Measurements from ENCODE around the gene ARMH2. TPM values are rescaled to one million over a fixed set of nuclear protein-coding genes. Genes with fewer than 3 reads are reported as not detected.

The ARMH2 gene
- total RNA-seq, 4 donors from 2014 or later, result not detected

GRCh38 chr6:24833711-24834386, 35.1 kb upstream of the ARMH2 start:
- no peak overlapping the region for H3K4me3 ChIP-seq
- peak overlapping the region; percentile 54 to 55 for H3K27ac ChIP-seq
- H3K27me3 ChIP-seq, result no peaks in the 10 kb centered on the region
- TF ChIP-seq CTCF (IDR thresholded peaks at IDR 0.05) (no peak), POLR2A (IDR thresholded peaks at IDR 0.05) (no peak)
- H3K4me1 ChIP-seq, result no peaks in the 10 kb centered on the region
- no peaks in the 10 kb centered on the region for H3K9me3 ChIP-seq
- H3K36me3 ChIP-seq, result no peaks in the 10 kb centered on the region
- no peak for DNase-seq
- intact Hi-C loops (cut with DNase I; ENCODE audit: low total_unique reads), result no loop called here

- no peaks in the 10 kb centered on the region for H3K36me3 ChIP-seq
- no peak overlapping the region for H3K4me3 ChIP-seq
- no peaks in the 10 kb centered on the region for H3K9me3 ChIP-seq
- TF ChIP-seq POLR2A (IDR thresholded peaks at IDR 0.05), result no peak
- no peak for TF ChIP-seq CTCF (IDR thresholded peaks at IDR 0.05)
- H3K27me3 ChIP-seq, result no peaks in the 10 kb centered on the region
- intact Hi-C loops (cut with DNase I; ENCODE audit: low total_unique reads), result no loop called here
- H3K4me1 ChIP-seq, result no peaks in the 10 kb centered on the region
- H3K27ac ChIP-seq, result peak overlapping the region; percentile 62 to 73
- no peak for DNase-seq
Observed at GRCh38 chr6:24832794-24833193, 34.1 kb upstream of the ARMH2 start.

GRCh38 chr6:24831771-24832716, 33.3 kb upstream of the ARMH2 start:
- intact Hi-C loops (cut with DNase I; ENCODE audit: low total_unique reads), result no loop called here
- Histone ChIP-seq H3K9me3 (no peaks in the 10 kb centered on the region), H3K36me3 (no peaks in the 10 kb centered on the region), H3K27me3 (no peaks in the 10 kb centered on the region), H3K4me3 (no peak overlapping the region), H3K4me1 (no peaks in the 10 kb centered on the region), H3K27ac (peak overlapping the region; percentile 62 to 73)
- TF ChIP-seq POLR2A (IDR thresholded peaks at IDR 0.05), result no peak
- no peak for TF ChIP-seq CTCF (IDR thresholded peaks at IDR 0.05)
- DNase-seq, result no peak

- Histone ChIP-seq H3K27me3 (no peaks in the 10 kb centered on the region), H3K9me3 (no peaks in the 10 kb centered on the region), H3K36me3 (no peaks in the 10 kb centered on the region), H3K27ac (no peak overlapping the region), H3K4me3 (no peak overlapping the region), H3K4me1 (no peaks in the 10 kb centered on the region)
- intact Hi-C loops (cut with DNase I; ENCODE audit: low total_unique reads), result no loop called here
- TF ChIP-seq POLR2A (IDR thresholded peaks at IDR 0.05), result no peak
- TF ChIP-seq CTCF (IDR thresholded peaks at IDR 0.05), result no peak
- no peak for DNase-seq
Observed at GRCh38 chr6:24829657-24830056, 30.9 kb upstream of the ARMH2 start.

- DNase-seq, result no peak
- no peak overlapping the region for H3K4me3 ChIP-seq
- no peaks in the 10 kb centered on the region for H3K9me3 ChIP-seq
- intact Hi-C loops (cut with DNase I; ENCODE audit: low total_unique reads), result no loop called here
- H3K27ac ChIP-seq, result no peak overlapping the region
- H3K27me3 ChIP-seq, result no peaks in the 10 kb centered on the region
- H3K4me1 ChIP-seq, result no peaks in the 10 kb centered on the region
- TF ChIP-seq CTCF (IDR thresholded peaks at IDR 0.05), result no peak
- no peak for TF ChIP-seq POLR2A (IDR thresholded peaks at IDR 0.05)
- H3K36me3 ChIP-seq, result no peaks in the 10 kb centered on the region
Observed at GRCh38 chr6:24827970-24828369, 29.3 kb upstream of the ARMH2 start.
